ENCODE data around the gene FAM168A. TPM values are rescaled to one million over a fixed set of nuclear protein-coding genes. Genes with fewer than 3 reads are reported as not detected.

Gene FAM168A
- total and polyA plus RNA-seq, 2 experiments from 2014 or later: 6.3 to 24.5 TPM

DNA sequence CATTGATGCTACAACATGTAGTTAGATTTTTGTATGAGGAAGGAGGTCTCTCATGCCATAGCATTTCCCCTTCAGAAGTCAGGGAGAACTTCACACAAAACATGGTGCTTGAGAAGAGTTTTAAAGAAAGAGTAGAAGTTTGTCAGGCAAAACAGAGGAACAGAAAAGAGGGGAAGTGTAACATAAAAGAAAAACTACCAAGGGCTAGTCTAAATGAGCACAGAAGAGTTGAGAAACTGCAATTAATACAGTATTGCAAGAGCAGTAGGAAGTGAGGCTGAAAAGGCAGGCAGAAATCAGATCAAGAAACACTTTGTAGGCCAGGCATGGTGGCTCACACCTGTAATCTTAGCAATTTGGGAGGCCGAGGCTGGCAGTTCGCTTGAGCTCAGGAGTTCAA, 61.0 kb downstream of the FAM168A start:
- H3K36me3 ChIP-seq (replicated peaks; ENCODE audit: insufficient read depth, low read depth): no peaks in the 10 kb centered on the region
- H3K27me3 ChIP-seq: no peaks in the 10 kb centered on the region
- H3K9me2 ChIP-seq (replicated peaks; ENCODE audit: insufficient read depth): no peaks in the 10 kb centered on the region
- TF ChIP-seq, protein P1, sequence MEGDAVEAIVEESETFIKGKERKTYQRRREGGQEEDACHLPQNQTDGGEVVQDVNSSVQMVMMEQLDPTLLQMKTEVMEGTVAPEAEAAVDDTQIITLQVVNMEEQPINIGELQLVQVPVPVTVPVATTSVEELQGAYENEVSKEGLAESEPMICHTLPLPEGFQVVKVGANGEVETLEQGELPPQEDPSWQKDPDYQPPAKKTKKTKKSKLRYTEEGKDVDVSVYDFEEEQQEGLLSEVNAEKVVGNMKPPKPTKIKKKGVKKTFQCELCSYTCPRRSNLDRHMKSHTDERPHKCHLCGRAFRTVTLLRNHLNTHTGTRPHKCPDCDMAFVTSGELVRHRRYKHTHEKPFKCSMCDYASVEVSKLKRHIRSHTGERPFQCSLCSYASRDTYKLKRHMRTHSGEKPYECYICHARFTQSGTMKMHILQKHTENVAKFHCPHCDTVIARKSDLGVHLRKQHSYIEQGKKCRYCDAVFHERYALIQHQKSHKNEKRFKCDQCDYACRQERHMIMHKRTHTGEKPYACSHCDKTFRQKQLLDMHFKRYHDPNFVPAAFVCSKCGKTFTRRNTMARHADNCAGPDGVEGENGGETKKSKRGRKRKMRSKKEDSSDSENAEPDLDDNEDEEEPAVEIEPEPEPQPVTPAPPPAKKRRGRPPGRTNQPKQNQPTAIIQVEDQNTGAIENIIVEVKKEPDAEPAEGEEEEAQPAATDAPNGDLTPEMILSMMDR (IDR thresholded peaks at IDR 0.05; ENCODE audit: poor library complexity): no peak
- TF ChIP-seq EZH2phosphoT487 (IDR thresholded peaks at IDR 0.05; ENCODE audit: low read depth, severe bottlenecking, unreplicated experiment) (no peak), EZH2 (IDR thresholded peaks at IDR 0.05; ENCODE audit: borderline replicate concordance) (no peak)
- no peak overlapping the region for H3K27ac ChIP-seq
- H3K4me1 ChIP-seq (ENCODE audit: insufficient read depth): peaks cover 9% of the 10 kb centered on the region
- H3K9me3 ChIP-seq (ENCODE audit: low read depth): no peaks in the 10 kb centered on the region
- H4K20me1 ChIP-seq (ENCODE audit: insufficient read depth, poor library complexity, severe bottlenecking): no peaks in the 10 kb centered on the region
- H3K79me2 ChIP-seq: peaks cover 10% of the 10 kb centered on the region
- 98% methylated on average over 2 of the region's 2 CpGs for WGBS (ENCODE audit: low lambda C conversion rate, missing lambda C conversion rate)
- H3K4me3 ChIP-seq: no peak overlapping the region
- no peak overlapping the region for H3K4me2 ChIP-seq
- DNase-seq (ENCODE audit: low spot score): no peak
- no peak overlapping the region for H2AFZ ChIP-seq

DNA sequence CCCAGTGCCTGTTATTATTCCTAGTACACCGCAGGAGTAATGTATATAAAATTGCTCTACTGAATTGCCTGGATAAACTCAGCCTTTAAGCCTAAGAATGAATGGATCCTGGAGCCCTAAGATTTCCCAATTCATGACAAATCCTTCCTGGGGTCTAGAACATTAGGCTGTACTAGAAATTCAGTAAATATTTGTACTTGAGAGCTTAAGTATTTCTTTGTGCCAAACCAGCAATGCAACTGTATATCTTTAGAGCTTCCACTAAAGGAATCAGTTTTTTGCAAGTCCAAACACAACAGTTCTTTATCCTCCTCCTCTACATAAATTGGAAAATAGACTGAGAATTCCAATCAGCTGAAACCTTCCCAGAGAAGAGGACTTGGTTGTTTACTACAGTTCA, 65.6 kb downstream of the FAM168A start:
- H3K9me3 ChIP-seq (ENCODE audit: low read depth): no peaks in the 10 kb centered on the region
- H3K36me3 ChIP-seq (replicated peaks; ENCODE audit: insufficient read depth, low read depth): no peaks in the 10 kb centered on the region
- no peak overlapping the region for H3K27ac ChIP-seq
- peaks cover 23% of the 10 kb centered on the region for H3K79me2 ChIP-seq
- no peak for DNase-seq (ENCODE audit: low spot score)
- H2AFZ ChIP-seq: no peak overlapping the region
- TF ChIP-seq, protein P1 (IDR thresholded peaks at IDR 0.05; ENCODE audit: poor library complexity): no peak
- TF ChIP-seq EZH2 (IDR thresholded peaks at IDR 0.05; ENCODE audit: borderline replicate concordance): no peak
- no peak overlapping the region for H3K4me2 ChIP-seq
- H3K4me1 ChIP-seq (ENCODE audit: insufficient read depth): peaks cover 30% of the 10 kb centered on the region
- no peaks in the 10 kb centered on the region for H3K27me3 ChIP-seq
- WGBS (ENCODE audit: low lambda C conversion rate, missing lambda C conversion rate): 61% methylated on average over 1 of the region's 1 CpG
- H4K20me1 ChIP-seq (ENCODE audit: insufficient read depth, poor library complexity, severe bottlenecking): no peaks in the 10 kb centered on the region
- H3K4me3 ChIP-seq: no peak overlapping the region
- no peaks in the 10 kb centered on the region for H3K9me2 ChIP-seq (replicated peaks; ENCODE audit: insufficient read depth)

DNA sequence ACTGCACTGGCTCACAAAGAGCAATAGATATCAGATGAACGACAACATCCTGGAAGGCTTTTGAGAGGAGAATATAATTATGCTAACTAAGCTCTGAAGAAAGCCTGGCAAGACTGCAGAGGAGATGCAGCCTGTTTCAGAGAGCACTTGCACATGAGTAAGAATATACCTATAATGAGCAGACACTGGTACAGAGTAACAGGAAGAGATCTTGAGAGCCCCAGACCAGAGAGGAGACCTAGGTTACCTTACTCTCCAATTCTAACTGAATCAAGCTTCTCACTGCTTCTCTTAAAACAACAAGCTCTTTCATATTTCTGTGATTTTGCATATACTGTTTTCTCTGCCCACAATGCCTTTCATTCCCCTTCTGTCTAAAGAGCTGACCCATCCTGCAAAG, 66.5 kb downstream of the FAM168A start:
- peaks cover 23% of the 10 kb centered on the region for H3K79me2 ChIP-seq
- no peak for DNase-seq (ENCODE audit: low spot score)
- H3K4me1 ChIP-seq (ENCODE audit: insufficient read depth): peaks cover 33% of the 10 kb centered on the region
- H3K4me2 ChIP-seq: no peak overlapping the region
- WGBS (ENCODE audit: low lambda C conversion rate, missing lambda C conversion rate): 52% methylated on average over 1 of the region's 1 CpG
- no peak overlapping the region for H3K4me3 ChIP-seq
- H3K27ac ChIP-seq: no peak overlapping the region
- no peaks in the 10 kb centered on the region for H3K9me3 ChIP-seq (ENCODE audit: low read depth)
- no peak for TF ChIP-seq EZH2phosphoT487 (IDR thresholded peaks at IDR 0.05; ENCODE audit: low read depth, severe bottlenecking, unreplicated experiment)
- TF ChIP-seq EZH2 (IDR thresholded peaks at IDR 0.05; ENCODE audit: borderline replicate concordance): no peak
- TF ChIP-seq, protein P1 (IDR thresholded peaks at IDR 0.05; ENCODE audit: poor library complexity): no peak
- no peaks in the 10 kb centered on the region for H3K9me2 ChIP-seq (replicated peaks; ENCODE audit: insufficient read depth)
- no peaks in the 10 kb centered on the region for H3K36me3 ChIP-seq (replicated peaks; ENCODE audit: insufficient read depth, low read depth)
- no peak overlapping the region for H2AFZ ChIP-seq
- no peaks in the 10 kb centered on the region for H3K27me3 ChIP-seq
- H4K20me1 ChIP-seq (ENCODE audit: insufficient read depth, poor library complexity, severe bottlenecking): no peaks in the 10 kb centered on the region

DNA sequence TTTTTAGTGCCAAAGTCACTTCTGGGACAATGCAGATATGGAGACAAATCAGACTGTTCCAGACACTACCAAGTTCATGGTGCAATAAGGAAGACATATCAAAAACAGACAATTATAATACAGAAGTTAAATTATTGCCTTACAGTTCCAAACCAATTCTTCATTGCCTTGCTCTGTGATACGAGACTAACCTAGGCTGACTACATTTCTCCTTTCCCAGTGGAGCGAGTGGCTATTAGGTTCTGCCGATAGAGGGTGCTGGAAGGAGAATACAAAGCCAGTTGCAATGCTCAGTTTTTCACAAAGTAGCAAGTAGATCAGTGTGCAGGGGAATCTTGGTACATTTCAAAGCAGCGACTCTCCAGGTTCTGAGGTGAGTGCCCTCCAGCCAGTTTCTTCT, 67.8 kb downstream of the FAM168A start:
- Histone ChIP-seq H4K20me1 (ENCODE audit: insufficient read depth, poor library complexity, severe bottlenecking) (no peaks in the 10 kb centered on the region), H3K27ac (no peak overlapping the region), H3K36me3 (replicated peaks; ENCODE audit: insufficient read depth, low read depth) (no peaks in the 10 kb centered on the region), H3K9me3 (ENCODE audit: low read depth) (no peaks in the 10 kb centered on the region), H3K79me2 (peaks cover 26% of the 10 kb centered on the region), H3K4me2 (no peak overlapping the region), H3K4me1 (ENCODE audit: insufficient read depth) (peaks cover 33% of the 10 kb centered on the region), H3K9me2 (replicated peaks; ENCODE audit: insufficient read depth) (no peaks in the 10 kb centered on the region), H2AFZ (no peak overlapping the region), H3K27me3 (no peaks in the 10 kb centered on the region), H3K4me3 (no peak overlapping the region)
- TF ChIP-seq EZH2phosphoT487 (IDR thresholded peaks at IDR 0.05; ENCODE audit: low read depth, severe bottlenecking, unreplicated experiment): no peak
- TF ChIP-seq, protein P1 (IDR thresholded peaks at IDR 0.05; ENCODE audit: poor library complexity): no peak
- no peak for TF ChIP-seq EZH2 (IDR thresholded peaks at IDR 0.05; ENCODE audit: borderline replicate concordance)
- 65% methylated on average over 4 of the region's 4 CpGs for WGBS (ENCODE audit: low lambda C conversion rate, missing lambda C conversion rate)
- DNase-seq (ENCODE audit: low spot score): peak; percentile 4
